Endothelial cell of hepatic sinusoid (primary cell): ENCODE results near the gene ZNF878.
"Not testable (repeated sequence)": the region's sequence is repeated elsewhere in the genome, so short reads cannot be mapped to it uniquely, and the experiment has no call there.

ENCODE experiments used
- in situ Hi-C: cut with HindIII; loops from 2 replicates; pipeline ENCODE4 v1.10.0; 2017; ENCODE audit warnings: low sequenced_read_pairs

ZNF878 gene

DNA sequence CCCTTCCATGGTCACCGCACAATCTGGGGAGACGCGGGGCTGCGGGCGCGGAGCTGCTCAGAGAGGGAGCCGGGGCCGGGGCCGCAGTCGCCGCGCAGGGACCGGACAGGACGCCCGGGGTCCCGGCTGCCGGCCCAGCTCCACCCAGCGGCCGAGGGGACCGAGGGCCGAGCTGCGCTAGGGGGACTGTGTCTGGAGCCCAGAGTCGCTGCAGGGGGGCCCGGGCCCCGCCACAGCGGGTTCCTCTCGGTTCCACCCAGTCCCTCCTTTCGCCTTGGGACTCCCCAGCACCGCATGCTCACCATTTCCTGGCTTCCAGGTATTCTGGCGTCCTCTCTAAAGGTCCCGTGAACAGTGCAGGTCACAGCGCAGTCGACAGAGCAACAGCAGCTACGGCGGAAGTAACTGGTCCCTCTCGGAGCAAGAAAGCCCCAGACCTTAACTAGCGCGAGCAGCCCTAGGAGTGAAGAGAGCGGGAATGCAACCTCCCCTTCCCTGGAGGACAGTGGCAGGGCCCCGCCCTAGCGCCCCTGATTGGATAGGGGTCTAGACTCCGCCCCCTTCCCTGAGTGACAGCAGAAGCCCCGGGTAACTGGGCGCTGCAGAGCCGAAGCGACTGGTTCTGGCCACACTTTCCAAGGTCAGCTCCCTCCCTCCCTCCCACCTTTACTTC lies at the start of gene ZNF878:
ZNF878 (minus strand) TSS at position 465 of the 673 bp plus-strand sequence; CDS start at position 305, 160 bp downstream.
- in situ Hi-C loops = no loop called here

DNA sequence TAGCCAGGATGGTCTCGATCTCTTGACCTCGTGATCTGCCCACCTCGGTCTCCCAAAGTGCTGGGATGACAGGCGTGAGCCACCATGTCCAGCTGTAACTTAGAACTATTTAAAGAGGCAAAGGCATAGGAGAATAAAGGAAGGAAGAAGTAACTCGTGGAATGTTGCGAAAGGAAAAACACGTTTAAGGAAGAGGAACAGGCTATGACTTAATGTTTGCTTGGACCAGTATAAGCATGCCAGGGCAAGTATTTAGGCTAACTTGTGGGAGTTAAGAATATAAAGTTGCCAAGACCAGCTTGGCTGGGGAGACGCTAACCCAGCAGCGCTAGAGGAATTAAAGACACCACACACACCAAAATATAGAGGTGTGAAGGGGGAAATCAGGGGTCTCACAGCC lies 45.3 kb upstream of the ZNF878 start:
- in situ Hi-C loops = no loop called here

DNA sequence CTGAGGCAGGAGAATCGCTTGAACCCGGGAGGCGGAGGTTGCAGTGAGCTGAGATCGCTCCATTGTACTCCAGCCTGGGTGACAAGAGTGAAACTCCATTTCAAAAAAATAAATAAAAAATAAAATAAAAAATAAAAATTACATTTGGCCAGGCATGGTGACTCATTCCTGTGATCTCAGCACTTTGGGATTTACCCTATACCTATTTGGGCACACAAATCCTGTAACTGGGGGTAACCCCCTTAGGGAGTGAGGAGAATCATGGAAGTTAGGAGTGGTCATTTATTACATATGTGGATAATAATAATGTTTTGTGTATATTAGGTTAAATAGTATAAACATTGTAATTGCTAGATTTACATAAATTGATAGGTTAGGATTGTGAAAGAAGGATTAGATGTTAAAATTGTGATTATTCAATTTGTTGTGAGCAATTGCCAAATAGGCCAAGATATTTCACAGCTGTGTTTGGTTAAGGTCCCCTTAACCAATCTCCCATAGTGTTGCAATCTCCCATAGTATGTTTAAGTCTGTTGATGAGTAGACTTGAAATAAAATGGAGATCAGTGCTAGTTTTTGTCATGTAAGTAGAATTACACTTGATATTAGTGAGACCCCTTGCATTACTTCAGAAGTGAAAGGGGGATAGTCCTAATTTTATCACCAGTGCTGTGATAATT lies 42.5 kb upstream of the ZNF878 start:
- in situ Hi-C loops = no loop called here

DNA sequence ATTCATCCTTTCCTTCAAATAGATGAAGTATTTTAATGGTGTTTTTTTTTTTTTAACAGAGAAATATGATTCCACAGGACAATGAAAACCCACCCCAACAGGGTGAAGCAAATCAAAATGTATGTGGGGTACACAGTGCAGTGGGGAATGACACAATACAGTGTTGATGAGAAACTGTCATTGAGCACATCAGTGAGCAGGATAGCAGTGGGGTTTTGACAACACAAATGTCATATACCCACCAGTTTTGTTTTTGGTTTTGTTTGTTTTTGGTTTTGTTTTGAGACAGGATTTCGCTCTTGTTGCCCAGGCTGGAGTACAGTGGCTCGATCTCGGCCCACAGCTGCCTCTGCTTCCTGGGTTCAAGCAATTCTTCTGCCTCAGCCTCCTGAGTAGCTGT lies 41.0 kb upstream of the ZNF878 start:
- in situ Hi-C loops = no loop called here

DNA sequence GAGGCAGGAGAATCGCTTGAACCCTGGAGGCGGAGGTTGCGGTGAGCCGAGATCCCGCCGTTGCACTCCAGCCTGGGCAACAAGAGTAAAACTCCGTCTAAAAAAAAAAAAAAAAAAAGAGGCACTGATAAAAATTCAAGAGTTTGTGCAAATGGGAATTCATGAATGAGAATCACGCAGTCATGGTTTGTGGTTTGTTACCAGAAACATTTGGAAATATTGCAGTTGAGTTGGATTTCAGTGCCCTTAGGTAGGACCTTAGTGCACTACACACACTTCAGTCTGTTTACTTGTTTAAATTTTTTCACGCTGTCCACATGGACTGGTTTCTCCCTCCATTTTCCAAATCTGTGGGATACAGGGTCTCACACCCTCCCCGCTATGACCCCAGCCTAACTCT lies 40.2 kb upstream of the ZNF878 start:
- in situ Hi-C loops = no loop called here

DNA sequence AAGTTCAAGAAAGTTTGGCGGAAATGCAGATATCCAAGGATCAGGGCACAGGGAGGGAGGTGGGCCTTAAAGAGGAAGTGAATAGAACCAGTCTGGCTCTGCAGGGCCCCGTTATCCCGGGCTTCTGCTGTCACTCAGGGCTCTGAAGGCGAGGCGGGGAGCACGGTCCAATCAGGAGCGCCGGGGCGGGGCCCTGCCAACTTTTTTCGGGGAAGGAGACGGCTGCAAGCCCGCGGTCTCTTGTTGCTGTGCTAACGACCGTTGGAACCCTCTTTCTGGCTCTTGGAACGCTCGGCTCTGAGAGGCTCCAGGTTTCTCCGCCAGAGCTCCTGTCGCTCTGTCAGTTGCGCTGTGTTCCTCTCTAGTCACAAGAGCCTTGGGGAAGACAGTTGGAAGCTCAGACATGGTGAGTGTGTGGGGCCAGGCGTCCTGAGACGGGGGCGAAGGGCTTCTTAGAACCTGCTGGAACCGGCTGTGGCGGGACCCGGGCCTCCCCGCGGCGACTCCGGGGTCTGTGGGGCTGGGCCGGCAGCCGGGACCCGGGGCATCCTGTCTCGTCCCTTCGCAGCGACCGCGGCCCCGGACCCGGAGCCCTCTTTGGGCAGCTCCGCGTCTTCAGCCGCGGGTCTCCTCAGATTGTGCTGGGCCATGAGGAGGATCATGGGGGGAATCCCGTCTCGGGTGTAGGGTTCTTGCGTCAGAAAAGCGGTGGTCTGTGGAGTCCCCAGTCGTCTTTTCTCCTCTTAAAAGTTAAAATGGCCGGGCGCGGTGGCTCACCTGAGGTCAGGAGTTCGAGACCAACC lies 39.5 kb upstream of the ZNF878 start:
- in situ Hi-C loops = no loop called here

DNA sequence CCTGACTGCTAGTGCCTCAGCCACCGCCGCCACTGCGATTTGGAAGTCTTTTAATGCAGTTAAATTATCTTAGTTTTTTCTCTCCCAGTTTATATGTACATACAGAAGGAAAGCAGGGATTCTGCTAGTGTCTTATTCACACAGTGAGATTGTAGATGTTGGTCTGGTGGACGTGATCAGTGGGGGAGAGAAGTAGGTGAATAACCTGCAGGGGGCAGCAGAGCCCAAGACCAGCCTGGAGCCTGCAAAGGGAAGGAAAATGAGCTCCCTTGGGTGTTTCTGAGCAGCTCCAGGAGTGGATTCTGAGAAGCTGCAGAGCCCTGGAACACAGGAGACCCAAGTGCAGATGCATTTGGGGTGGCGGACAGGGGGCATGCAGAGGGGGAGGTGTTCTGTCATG lies 38.0 kb upstream of the ZNF878 start:
- in situ Hi-C loops = no loop called here

DNA sequence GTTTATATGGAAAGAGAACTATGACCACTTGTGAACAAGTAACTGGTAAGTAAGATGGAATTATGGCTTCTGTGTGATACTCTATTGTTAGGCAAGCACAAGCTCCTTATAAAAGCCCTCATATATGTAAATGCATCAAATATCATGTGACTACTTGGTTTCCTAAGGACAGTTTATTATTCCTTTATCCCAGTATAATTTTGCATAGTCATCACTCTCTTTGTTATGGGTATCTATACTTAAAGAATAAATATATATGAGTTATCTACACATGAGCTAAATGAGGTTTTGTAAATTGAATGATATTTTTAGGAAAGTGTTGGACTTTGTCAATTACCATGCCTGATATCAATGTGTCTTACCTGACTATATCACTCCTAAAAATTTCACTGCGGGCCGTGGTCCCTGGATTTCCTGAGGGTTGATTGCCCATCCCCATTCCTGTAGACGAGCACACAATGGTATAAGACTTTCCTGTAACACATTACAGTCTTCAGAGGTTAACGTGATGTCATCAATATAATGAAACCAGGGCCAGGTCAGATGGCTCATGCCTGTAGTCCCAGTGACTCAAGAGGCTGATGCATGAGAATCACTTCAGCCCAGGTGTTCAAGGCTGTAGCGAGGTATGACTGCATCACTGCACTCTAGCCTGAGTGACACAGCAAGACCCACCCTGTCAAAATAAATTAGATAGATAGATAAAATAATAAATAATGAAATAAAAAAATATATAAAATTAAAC lies 32.5 kb upstream of the ZNF878 start:
- in situ Hi-C loops = no loop called here

DNA sequence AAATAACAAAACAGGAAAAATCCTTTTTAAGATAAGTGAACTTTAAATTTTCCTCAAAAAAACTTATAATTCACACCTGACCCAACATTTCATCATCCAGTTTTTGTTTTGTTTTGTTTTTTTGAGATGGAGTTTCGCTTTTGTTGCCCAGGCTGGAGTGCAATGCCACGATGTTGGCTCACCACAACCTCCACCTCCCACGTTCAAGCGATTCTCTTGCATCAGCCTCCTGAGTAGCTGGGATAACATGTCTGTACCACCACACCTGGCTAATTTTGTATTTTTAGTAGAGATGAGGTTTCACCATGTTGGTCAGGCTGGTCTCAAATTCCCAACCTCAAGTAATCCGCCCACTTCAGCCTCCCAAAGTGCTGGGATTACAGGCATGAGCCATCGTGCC lies 30.6 kb upstream of the ZNF878 start:
- in situ Hi-C loops = not testable (repeated sequence)

DNA sequence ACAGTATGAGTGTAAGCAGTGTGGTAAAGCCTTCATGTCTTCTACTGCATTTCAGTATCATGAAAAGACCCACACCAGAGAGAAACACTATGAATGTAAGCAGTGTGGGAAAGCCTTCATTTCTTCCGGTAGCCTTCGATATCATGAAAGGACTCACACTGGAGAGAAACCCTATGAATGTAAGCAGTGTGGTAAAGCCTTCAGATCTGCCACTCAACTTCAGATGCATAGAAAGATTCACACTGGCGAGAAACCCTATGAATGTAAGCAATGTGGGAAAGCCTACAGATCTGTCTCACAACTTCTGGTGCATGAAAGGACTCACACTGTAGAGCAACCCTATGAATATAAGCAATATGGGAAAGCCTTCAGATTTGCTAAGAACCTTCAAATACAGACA lies 24.6 kb upstream of the ZNF878 start:
- in situ Hi-C loops = no loop called here

DNA sequence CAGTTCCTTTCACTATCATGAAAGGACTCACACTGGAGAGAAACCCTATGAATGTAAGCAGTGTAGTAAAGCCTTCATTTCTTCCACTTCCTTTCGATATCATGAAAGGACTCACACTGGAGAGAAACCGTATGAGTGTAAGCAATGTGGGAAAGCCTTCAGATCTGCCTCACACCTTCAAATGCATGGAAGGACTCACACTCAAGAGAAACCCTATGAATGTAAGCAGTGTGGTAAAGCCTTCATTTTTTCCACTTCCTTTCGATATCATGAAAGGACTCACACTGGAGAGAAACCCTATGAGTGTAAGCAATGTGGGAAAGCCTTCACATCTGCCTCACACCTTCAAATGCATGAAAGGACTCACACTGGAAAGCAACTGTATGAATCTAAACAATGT lies 23.6 kb upstream of the ZNF878 start:
- in situ Hi-C loops = not testable (repeated sequence)

DNA sequence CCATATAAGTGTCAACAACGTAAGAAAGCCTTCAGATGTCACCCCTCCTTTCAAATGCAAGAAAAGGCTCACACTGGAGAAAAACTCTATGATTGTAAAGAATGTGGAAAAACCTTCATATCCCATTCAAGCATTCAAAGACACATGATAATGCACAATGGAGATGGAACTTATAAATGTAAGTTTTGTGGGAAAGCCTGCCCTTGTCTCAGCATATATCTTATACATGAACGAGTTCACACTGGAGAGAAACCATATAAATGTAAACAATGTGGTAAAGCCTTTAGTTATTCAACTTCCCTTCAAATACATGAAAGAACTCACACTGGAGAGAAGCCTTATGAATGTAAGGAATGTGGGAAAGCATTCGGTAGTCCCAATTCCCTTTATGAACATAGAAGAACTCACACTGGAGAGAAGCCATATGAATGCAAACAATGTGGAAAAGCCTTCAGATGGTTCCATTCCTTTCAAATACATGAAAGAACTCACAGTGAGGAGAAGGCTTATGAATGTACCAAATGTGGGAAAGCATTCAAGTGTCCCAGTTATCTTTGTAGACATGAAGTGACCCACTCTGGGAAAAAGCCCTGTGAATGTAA lies 22.9 kb upstream of the ZNF878 start:
- in situ Hi-C loops = no loop called here

DNA sequence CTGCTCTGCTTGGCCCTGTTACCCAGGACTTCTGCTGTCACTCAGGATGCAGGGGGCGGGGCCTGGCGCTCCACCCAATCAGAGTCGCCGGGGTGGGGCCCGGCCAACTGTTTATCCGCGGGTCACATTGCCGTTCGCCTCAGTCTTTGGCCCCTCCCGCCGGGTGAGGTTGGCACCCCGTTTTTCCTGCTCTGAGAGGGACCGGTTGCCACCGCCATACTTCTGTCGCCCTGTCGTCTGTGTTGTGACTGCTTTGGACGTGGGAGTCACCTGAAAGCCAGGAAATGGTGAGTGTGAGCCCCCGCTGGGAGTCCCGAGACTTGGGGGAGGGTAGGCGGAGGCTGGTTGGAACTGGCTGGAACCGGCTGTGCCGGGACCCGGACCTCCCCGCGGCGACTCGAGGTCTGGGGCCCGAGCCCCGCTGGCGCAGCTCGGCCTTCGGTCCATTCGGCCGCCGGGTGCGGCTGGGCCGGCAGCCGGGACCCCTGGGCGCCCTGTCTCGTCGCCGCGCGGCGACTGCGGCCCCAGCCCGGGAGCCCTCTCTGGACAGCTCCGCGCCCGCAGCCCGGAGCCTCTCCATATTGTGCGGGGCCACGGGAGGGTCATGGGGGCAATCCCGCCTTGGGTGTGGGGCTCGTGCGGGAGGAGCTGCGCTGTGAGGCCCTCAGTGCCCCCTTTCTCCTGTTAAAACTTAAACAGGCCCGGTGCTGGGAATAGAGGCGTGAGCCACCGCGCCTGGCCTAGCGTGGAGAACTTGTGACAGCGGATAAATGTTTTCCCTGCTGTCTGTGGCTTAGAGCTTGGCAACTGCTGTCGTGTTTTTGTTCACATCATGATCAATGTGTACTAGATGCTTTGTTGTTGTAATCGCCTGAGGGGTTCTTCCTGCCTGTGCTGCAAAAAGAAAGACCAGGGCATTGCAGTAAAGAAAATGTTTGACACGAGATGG lies 12.1 kb upstream of the ZNF878 start, which contains the start of gene ZNF844:
ZNF844 (plus strand) TSS at position 142 of the 949 bp plus-strand sequence; CDS start at position 285, 143 bp downstream.
- in situ Hi-C loops = no loop called here

DNA sequence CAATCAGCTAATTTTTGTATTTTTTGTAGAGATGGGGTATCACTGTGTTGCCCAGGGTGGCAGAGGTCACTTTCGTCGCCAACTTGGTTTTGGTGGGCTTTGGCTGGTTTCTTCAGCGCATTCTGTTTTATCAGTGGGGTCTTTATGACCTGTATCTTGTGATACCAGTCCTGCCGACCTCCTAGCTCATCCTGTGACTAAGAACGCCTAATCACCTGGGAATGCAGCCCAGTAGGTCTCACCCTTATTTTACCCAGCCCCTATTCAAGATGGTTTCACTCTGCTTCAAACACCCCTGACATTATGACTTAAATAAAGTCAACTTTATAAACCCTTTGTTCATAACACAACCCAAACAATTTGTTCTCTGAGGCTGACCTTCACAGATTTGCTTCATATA lies 3.0 kb upstream of the ZNF878 start:
- in situ Hi-C loops = no loop called here

DNA sequence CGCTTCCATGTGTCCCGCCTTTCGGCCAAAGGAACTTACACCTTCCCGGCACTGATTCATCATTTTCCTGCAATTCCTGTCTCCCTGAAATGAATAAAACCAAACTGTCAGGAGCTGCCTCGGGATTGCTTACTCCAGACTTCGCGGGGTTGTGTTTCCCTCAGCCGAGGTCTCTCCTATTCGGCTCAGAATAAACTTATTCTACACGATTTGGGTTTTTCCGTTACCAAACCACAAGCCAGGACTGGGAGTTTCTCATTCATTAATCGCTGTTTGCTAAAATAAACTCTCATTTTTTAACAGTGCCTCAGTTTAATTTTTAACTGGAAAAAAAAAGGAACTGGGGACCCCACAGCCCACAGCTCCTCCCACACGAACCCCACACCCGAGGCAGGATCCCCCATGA lies 667 bp downstream of the ZNF878 start:
- in situ Hi-C loops = no loop called here

DNA sequence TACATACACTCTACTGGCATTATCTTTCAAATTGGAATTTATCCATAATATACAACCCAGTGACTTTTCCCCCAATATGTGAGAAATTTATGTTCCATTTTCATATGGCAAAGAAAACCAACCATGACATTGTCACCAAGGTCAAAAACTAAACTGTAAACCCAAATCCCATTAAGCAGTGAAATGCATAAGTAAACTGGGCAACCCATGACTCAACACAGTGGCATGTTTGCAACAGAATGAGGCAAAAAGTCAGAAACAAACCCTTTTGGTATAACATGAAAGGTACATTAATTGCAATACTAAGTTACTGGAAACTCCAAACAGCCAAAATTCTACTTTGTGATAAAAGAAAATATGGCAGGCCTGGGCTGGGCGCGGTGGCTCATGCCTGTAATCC lies 4.9 kb downstream of the ZNF878 start:
- in situ Hi-C loops = no loop called here

DNA sequence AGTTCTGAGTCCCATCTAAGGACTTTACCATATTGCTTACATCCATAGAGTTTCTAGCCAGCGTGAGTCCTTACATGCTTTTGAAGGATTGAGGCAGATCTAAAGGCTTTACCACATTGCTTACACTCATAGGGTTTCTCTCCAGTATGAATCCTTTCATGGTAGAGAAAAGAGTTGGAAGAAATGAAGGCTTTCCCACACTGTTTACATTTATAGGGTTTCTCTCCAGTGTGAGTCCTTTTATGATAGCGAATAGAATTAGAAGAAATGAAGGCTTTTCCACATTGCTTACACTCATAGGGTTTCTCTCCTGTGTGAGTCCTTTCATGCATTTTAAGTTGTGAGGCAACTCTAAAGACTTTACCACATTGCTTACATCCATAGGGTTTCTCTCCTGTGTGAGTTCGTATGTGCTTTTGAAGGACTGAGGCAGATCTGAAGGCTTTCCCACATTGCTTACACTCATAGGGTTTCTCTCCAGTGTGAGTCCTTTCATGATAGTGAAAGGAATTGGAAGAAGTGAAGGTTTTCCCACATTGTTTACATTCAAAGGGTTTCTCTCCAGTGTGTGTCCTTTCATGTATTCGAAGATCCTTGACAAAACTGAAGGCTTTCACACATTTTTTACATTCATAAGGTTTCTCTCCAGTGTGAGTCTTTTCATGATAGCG lies 8.9 kb downstream of the ZNF878 start:
- in situ Hi-C loops = loop anchor here (5.0 kb wide), 1 partner anchor 88 kb away; no protein-coding TSS in a partner anchor

DNA sequence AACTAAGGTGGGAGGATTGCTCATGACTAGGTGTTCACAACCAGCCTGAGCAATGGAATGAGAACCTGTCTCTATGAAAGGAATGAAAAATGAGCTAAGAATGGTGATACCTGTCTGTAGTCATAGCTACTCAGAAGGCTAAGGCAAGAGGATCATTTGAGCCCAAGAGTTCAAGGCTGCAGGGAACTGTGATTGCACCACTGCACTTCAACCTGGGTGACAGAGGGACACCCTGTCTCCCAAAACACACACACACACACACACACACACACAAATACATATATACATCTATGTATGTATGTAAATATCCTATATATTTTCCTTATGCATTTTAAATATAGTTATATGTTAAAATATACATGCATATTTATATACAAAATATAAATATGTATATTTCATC lies 9.9 kb downstream of the ZNF878 start:
- in situ Hi-C loops = loop anchor here (5.0 kb wide), 1 partner anchor 89 kb away; no protein-coding TSS in a partner anchor
